Measurements from ENCODE around the gene RMND5A.
"Not testable (repeated sequence)": the region's sequence is repeated elsewhere in the genome, so short reads cannot be mapped to it uniquely, and the experiment has no call there.

GRCh38 chr2:86725706-86726105, 5.6 kb downstream of the RMND5A start:
- TF ChIP-seq CTCF (IDR thresholded peaks at IDR 0.05; ENCODE audit: insufficient read depth, low read length, poor library complexity, severe bottlenecking); EZH2phosphoT487 (conservative IDR thresholded peaks at IDR 0.05; ENCODE audit: low read length): not testable (repeated sequence)

Data from SU-DHL-6 (cell line).